Loucy (cell line): ENCODE measurements around the gene ACOXL.

ENCODE experiments used
- H2AFZ ChIP-seq: fragments of 200-600 bp; sonication (generic); 2 replicates; pipeline ENCODE4 v1.6.0; 2016; ENCODE audit warnings: antibody characterized with exemption, mild to moderate bottlenecking, low read length, moderate library complexity
- H3F3A ChIP-seq: fragments of 200-600 bp; 2 replicates; pipeline ENCODE4 v1.6.0; 2016; ENCODE audit warnings: antibody characterized with exemption, low read depth, mild to moderate bottlenecking
- H3K27me3 ChIP-seq: fragments of 200-600 bp; sonication (generic); 2 replicates; pipeline ENCODE4 v1.6.1; 2014; ENCODE audit warnings: low read length, mild to moderate bottlenecking; ENCODE audit not compliant: insufficient read depth, poor library complexity, severe bottlenecking
- H3K36me3 ChIP-seq: fragments of 200-600 bp; sonication (generic); 2 replicates; pipeline ENCODE4 v1.6.1; 2016; ENCODE audit warnings: low read length; ENCODE audit not compliant: insufficient read depth
- H3K4me1 ChIP-seq: fragments of 200-600 bp; sonication (generic); 2 replicates; pipeline ENCODE4 v1.5.1; 2014; ENCODE audit warnings: low read length, mild to moderate bottlenecking; ENCODE audit not compliant: insufficient read depth, poor library complexity, severe bottlenecking
- H3K4me2 ChIP-seq: fragments of 200-600 bp; sonication (generic); 2 replicates; pipeline ENCODE4 v1.6.0; 2014; ENCODE audit warnings: antibody characterized with exemption, low read length, low read depth, mild to moderate bottlenecking; ENCODE audit not compliant: poor library complexity, severe bottlenecking
- H3K4me3 ChIP-seq: fragments of 200-600 bp; sonication (generic); 2 replicates; pipeline ENCODE4 v1.5.1; 2014; ENCODE audit warnings: low read length, mild to moderate bottlenecking, mixed read lengths; ENCODE audit not compliant: poor library complexity, severe bottlenecking
- H3K79me2 ChIP-seq: fragments of 200-600 bp; sonication (generic); 2 replicates; pipeline ENCODE4 v1.6.1; 2014; ENCODE audit warnings: low read length; ENCODE audit not compliant: insufficient read depth
- H3K9ac ChIP-seq: fragments of 200-600 bp; sonication (generic); 2 replicates; pipeline ENCODE4 v1.6.0; 2014; ENCODE audit warnings: mild to moderate bottlenecking, low read depth, low read length, moderate library complexity; ENCODE audit not compliant: poor library complexity, severe bottlenecking
- H3K9me2 ChIP-seq: fragments of 200-600 bp; sonication (generic); replicated peaks from 2 replicates; pipeline ENCODE4 v1.6.1; 2016; ENCODE audit warnings: low read depth, low read length, mixed read lengths
- H3K9me3 ChIP-seq: fragments of 200-600 bp; sonication (generic); 2 replicates; pipeline ENCODE4 v1.6.1; 2014; ENCODE audit warnings: mild to moderate bottlenecking, antibody characterized with exemption, low read length, low read depth; ENCODE audit not compliant: insufficient read depth
- H4K20me1 ChIP-seq: fragments of 200-600 bp; sonication (generic); 2 replicates; pipeline ENCODE4 v1.6.0; 2014; ENCODE audit warnings: antibody characterized with exemption, low read length, mild to moderate bottlenecking; ENCODE audit not compliant: insufficient read depth, poor library complexity, severe bottlenecking
- EZH2phosphoT487 ChIP-seq: fragments of 200-600 bp; IDR thresholded peaks from 2 replicates; pipeline ENCODE4 v1.6.1; 2018; ENCODE audit warnings: antibody characterized with exemption, mild to moderate bottlenecking, moderate library complexity, borderline replicate concordance
- TF ChIP-seq, protein P1 (sequence below): fragments of 200-600 bp; sonication (generic); conservative IDR thresholded peaks from 2 replicates; pipeline ENCODE4 v1.5.1; 2014; ENCODE audit warnings: mild to moderate bottlenecking, antibody characterized with exemption, low read length

The ACOXL gene

DNA sequence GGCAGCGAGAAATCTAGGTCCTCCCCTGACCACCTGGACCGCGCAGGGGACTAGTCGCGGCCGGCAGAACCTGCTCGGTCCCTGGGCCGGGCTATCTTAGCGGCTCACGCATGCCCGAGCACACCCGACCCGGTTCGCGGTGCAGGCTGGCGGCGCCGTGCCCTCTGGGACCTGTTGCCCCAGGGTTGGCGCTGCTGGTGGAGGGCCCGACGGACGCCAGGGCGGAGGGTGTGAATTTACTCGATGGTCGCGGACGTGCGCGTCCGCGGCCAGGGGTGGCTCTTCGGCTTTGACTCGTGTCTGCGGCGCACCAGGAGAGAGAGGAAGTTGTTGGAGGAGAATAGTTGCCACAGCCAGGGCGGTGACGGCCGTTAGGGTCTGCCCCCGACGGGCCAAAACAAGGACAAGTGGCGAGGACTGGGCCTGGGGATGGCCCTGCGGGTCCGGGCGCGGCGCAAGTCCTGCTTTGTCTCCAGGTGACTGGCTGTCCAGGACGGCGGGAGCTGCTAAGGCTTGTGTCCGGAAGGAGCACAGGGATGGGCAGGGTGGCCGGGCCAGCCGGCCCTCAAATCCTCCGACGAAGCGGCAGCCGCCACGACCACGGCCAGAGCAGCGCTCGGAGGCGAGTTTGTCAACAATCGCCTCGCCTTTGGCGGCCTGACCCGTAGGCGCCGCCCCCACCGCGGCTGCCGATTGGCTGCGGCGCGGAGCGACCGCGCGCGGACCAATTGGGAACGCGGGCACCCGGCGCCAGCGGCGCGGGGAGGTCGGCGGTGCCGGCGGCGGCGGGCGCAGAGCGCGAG lies 389.7 kb downstream of the ACOXL start:
- Histone ChIP-seq H3K4me1 (peaks cover 47% of the 10 kb centered on the region), H3K36me3 (no peaks in the 10 kb centered on the region), H3K27me3 (no peaks in the 10 kb centered on the region), H4K20me1 (peaks cover 33% of the 10 kb centered on the region), H3K4me2 (peak overlapping the region; percentile 71), H3K4me3 (peak overlapping the region; percentile 90), H3K9me3 (no peaks in the 10 kb centered on the region), H3K9me2 (no peaks in the 10 kb centered on the region), H3K79me2 (peaks cover 53% of the 10 kb centered on the region), H3F3A (no peaks in the 10 kb centered on the region), H2AFZ (no peak overlapping the region), H3K9ac (peak overlapping the region; percentile 88)
- no peak for TF ChIP-seq EZH2phosphoT487
- TF ChIP-seq, protein P1, sequence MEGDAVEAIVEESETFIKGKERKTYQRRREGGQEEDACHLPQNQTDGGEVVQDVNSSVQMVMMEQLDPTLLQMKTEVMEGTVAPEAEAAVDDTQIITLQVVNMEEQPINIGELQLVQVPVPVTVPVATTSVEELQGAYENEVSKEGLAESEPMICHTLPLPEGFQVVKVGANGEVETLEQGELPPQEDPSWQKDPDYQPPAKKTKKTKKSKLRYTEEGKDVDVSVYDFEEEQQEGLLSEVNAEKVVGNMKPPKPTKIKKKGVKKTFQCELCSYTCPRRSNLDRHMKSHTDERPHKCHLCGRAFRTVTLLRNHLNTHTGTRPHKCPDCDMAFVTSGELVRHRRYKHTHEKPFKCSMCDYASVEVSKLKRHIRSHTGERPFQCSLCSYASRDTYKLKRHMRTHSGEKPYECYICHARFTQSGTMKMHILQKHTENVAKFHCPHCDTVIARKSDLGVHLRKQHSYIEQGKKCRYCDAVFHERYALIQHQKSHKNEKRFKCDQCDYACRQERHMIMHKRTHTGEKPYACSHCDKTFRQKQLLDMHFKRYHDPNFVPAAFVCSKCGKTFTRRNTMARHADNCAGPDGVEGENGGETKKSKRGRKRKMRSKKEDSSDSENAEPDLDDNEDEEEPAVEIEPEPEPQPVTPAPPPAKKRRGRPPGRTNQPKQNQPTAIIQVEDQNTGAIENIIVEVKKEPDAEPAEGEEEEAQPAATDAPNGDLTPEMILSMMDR = no peak

DNA sequence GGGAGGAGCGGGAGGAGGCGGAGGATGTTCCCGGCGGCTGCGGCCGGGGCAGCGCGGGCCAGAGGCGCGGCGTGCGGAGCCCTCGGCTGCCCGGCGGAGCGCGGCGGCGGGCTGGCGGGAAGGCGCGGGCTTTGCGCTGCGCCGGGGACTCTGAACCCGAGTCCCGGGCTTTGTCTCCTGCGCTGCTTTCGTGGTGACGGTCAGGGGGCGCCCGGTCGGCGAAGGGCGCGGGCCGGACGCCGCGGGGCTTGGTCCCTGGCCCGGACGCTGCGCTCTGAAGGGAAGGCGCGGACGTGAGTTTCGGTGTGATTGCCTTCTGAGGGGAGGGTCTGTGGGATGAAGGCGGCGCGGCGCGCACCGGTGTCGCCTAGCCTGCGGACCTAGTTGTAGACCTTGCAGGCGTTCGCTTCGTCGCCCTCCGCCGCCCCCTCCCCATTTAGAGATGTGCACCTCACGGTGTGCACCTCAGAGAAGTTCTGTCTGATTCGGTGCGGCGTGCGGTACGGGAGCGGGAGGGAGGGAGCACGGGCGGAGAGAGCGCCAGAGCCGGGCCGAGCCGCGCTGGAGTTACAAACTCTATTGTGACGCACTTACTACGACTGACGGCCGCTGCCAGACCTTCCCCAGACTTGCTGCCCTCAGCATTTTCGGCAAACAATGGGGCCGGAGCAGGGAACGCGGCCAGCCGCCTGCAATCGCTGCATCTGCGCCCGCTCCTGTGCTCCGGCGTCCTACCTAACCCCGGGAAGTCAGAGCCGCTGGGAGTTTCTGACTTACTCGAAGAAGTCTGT lies 390.5 kb downstream of the ACOXL start:
- Histone ChIP-seq H3K9me2 (no peaks in the 10 kb centered on the region), H3K9me3 (no peaks in the 10 kb centered on the region), H3K4me1 (peaks cover 55% of the 10 kb centered on the region), H4K20me1 (peaks cover 33% of the 10 kb centered on the region), H3K4me2 (peak overlapping the region; percentile 60), H3K79me2 (peaks cover 61% of the 10 kb centered on the region), H2AFZ (no peak overlapping the region), H3K9ac (no peak overlapping the region), H3K36me3 (no peaks in the 10 kb centered on the region), H3F3A (no peaks in the 10 kb centered on the region), H3K27me3 (no peaks in the 10 kb centered on the region), H3K4me3 (no peak overlapping the region)
- no peak for TF ChIP-seq EZH2phosphoT487
- TF ChIP-seq, protein P1 = no peak

DNA sequence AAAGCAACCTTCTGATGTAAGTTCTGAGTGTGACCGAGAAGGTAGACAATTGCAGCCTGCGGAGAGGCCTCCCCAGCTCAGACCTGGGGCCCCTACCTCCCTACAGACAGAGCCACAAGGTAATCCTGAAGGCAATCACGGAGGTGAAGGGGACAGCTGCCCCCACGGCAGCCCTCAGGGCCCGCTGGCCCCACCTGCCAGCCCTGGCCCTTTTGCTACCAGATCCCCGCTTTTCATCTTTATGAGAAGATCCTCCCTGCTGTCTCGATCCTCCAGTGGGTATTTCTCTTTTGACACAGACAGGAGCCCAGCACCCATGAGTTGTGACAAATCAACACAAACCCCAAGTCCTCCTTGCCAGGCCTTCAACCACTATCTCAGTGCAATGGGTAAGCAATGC lies 391.4 kb downstream of the ACOXL start:
- Histone ChIP-seq H3K9ac (no peak overlapping the region), H4K20me1 (peaks cover 37% of the 10 kb centered on the region), H2AFZ (no peak overlapping the region), H3K4me3 (peak overlapping the region; percentile 1), H3K9me3 (no peaks in the 10 kb centered on the region), H3K9me2 (no peaks in the 10 kb centered on the region), H3K4me2 (peak overlapping the region; percentile 60), H3K79me2 (peaks cover 64% of the 10 kb centered on the region), H3F3A (no peaks in the 10 kb centered on the region), H3K36me3 (no peaks in the 10 kb centered on the region; the same call in 1 of the 2 replicates), H3K27me3 (no peaks in the 10 kb centered on the region), H3K4me1 (peaks cover 62% of the 10 kb centered on the region)
- TF ChIP-seq, protein P1 = no peak
- no peak for TF ChIP-seq EZH2phosphoT487
